ENCODE measurements around the gene PJA2.
"Not testable (repeated sequence)": the region's sequence is repeated elsewhere in the genome, so short reads cannot be mapped to it uniquely, and the experiment has no call there.

The PJA2 gene, protein sequence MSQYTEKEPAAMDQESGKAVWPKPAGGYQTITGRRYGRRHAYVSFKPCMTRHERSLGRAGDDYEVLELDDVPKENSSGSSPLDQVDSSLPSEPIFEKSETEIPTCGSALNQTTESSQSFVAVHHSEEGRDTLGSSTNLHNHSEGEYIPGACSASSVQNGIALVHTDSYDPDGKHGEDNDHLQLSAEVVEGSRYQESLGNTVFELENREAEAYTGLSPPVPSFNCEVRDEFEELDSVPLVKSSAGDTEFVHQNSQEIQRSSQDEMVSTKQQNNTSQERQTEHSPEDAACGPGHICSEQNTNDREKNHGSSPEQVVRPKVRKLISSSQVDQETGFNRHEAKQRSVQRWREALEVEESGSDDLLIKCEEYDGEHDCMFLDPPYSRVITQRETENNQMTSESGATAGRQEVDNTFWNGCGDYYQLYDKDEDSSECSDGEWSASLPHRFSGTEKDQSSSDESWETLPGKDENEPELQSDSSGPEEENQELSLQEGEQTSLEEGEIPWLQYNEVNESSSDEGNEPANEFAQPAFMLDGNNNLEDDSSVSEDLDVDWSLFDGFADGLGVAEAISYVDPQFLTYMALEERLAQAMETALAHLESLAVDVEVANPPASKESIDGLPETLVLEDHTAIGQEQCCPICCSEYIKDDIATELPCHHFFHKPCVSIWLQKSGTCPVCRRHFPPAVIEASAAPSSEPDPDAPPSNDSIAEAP
- 221 to 230 reads per million in 2 donors for total RNA-seq

DNA sequence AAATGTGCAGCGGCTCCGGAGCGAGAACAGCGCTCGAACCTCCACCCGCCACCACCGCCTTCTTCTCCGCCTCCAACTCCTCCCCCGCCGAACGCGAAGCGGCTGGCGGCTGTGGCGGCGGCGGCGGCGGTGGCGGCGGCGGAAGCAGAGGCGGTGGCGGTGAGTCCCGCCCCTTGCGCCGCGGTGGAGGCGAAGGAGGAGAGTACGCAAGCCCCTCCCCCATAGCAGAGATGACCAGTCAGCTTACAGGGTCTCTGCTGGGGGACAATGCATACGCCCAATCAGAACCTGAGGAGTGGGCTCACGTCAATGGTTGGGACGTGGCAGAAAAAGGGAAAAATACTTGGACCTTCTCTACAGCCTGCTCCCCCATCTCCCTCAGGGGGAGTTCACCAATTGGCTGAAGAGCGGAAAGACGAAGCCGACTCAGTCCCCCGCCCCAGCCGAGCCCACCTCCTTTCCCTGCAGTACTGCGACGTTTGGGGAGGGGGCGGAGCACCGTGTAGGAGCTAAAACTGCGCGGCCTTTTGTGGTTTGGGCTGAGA is at the start of gene PJA2:
TSS of gene PJA2 (minus strand) at position 131 of the 545 bp plus-strand sequence. CDS start 26,541 bp downstream, outside the sequence.
- peak; percentile 86 for DNase-seq

GRCh38 chr5:109455598-109456096 is 45.9 kb upstream of the PJA2 start:
- no peak for DNase-seq

DNA sequence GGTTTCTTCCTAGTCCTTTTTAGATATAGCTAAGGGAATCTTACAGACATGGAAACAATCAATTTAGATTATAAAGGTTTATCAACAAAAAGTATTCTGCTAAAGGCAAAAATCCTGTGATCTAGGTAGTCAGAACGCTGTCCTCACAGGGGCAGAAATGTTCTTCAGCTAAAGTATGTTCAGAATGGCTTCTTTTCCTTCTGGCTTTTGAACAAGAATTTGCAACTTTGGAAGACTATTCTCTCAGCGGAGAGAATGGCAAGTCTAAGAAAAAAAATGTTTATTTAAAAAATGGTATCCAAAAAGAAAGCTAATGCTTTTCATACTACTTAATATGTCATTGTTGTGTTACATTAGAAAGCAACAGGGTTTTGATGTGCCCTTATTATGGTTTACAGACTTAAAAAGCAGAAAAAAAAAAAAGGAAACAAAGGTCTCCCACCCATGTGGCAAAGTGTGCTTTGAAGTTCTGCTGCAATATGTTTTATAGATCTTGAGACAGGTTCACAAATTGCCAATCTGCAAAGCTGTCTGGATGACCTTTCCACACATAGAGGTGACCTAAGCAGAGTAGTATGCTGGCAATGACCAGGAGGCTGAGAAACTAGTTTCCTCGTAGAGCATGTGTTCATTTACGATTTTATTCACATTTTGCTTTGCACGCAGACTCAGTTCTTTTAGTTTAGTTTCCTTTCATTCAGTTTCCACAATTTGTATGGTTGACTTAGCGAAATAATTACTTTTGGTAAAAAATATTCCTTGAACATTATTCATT is 45.1 kb upstream of the PJA2 start:
- no peak for DNase-seq

DNA sequence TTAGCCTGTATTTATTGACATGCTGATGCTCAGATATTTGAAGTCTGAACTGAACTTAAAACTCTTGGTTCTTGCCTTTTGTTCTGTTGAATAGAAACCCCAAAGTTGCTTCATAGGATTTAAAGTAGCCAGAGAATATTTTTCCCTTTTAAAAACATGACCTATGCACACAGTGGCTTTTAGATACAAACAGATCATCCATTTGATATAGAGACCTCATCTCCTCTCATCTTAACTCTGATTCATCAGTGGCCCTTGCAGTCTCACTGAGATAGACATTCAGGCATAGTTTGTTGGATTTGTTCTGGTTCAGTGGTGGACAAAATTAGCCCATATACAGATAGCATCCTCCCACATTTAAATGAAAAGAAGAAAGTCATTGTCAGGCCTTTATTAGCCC is 43.5 kb upstream of the PJA2 start:
- DNase-seq = no peak

- no peak for DNase-seq
These were observed 42.9 kb upstream of the PJA2 start for GRCh38 chr5:109452661-109453060.

- DNase-seq = no peak
These were observed 41.4 kb upstream of the PJA2 start for GRCh38 chr5:109451146-109451545.

- DNase-seq = no peak
These were observed 40.5 kb upstream of the PJA2 start for GRCh38 chr5:109450129-109450877.

GRCh38 chr5:109448838-109449237 is 39.1 kb upstream of the PJA2 start:
- DNase-seq = no peak

DNA sequence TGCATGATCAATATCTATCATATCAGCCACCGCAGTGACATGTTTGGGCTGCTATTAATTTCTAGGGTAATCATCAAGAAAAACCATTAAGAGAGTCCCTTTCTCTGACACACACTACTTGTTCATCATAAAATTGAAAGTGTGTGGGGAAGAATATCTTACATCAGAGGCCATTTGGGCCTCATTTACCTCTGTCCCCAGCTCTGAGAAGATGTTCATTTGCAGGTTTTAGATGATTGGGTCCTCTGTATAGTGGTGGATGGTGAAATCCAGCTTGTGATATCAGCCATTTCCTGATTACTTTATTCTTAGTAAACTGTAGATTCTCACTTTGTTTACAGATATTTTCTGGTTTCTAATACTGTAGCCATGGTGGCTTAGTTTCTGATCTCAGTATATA is 29.8 kb upstream of the PJA2 start:
- DNase-seq = no peak

DNA sequence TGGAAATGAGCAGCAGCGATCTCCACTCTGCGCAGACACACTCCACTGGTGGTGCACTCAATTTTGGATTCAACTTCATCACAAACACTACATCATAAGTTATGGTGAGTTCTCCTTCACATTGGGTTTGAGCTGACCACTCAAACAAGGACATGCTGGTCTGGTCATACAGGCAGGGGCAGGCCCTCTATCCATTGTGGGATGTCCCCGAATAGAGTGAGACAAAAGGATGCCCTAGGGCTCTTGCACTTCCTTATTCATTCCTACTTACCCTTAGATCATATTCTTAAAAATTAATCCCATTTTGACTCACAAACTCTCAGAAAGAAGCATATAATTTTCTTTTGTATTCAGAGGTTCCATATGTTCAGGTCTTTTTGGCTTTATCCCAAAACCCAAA is 16.3 kb upstream of the PJA2 start:
- no peak for DNase-seq

DNA sequence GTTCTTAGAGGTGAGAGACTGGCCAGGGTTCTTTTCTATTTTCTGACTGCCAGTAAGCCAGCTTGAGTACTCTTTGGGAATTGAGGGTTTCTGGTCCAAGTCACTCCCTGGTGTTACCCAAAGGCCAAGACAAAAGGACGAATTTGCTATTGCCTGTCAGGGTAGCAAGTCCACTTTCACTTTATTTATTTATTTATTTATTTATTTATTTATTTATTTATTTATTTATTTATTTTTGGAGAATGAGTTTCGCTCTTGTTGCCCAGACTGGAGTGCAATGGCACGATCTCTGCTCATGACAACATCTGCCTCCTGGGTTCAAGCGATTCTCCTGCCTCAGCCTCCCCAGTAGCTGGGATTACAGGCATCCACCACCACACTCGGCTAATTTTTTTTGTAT is 15.7 kb upstream of the PJA2 start:
- not testable (repeated sequence) for DNase-seq

GRCh38 chr5:109421956-109422355 is 12.2 kb upstream of the PJA2 start:
- no peak for DNase-seq

DNA sequence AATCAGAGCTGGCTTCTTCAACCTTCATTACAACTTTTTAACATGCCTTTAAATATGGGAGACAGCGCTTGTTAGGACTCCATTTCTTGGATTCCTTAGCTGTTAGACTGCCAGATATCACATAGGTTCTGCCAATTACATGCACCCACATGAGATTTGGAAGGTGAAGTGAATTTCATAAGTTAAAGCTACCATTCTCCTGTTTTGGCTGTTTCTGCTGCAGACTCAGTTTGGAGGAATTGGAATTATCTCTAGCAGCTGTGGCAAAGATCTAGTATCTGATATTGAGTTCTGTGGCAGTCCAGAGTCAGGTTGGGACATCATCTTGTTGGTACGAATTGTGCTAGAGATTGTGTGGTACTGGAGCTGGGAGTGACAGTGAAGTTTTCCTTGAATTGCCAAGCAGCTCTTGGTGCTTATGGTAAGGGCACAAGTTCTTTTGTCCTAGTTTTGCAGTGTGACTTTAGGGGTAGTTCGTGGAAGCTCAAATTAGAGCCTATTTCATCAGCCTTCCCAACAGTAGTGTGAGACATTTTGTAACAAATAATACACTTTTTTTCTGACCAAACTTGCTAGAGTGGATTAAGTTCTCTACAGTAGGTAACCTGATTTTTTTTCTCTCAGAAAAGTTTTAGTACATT is 9.1 kb upstream of the PJA2 start:
- DNase-seq = no peak

GRCh38 chr5:109416882-109417281 is 7.1 kb upstream of the PJA2 start:
- DNase-seq = no peak

GRCh38 chr5:109413921-109414461 is 4.2 kb upstream of the PJA2 start:
- not testable (repeated sequence) for DNase-seq

GRCh38 chr5:109413458-109413857 is 3.7 kb upstream of the PJA2 start:
- no peak for DNase-seq

DNA sequence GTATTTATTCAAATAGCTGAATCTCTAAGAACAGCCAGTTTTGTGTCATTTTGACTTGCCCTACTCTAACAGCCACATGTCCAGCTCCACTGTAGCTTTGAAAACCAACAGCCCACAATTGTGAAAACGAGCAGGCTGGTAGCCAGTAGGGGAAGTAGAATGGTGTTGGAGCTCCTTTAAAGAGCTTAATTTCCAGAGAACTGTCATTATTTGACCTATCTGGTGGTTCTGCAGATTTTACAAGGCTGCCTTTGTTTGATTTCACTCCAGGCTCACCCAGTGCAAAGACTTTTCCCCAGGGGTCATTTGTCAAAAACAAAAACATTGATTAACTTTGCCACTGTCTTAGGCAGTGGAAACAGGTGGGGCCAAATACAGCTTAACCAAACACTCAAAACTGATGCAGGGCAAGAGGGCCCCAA is 3.2 kb upstream of the PJA2 start:
- DNase-seq = no peak

- no peak for DNase-seq
These were observed 1.9 kb upstream of the PJA2 start for GRCh38 chr5:109411627-109412026.

- DNase-seq = no peak
These were observed 1.4 kb upstream of the PJA2 start for GRCh38 chr5:109411149-109411514.

GRCh38 chr5:109410389-109411148 is 795 bp upstream of the PJA2 start:
- no peak for DNase-seq
